HepG2 (cell line): ENCODE measurements around the gene PREX1. TPM values are rescaled to one million over a fixed set of nuclear protein-coding genes. Genes with fewer than 3 reads are reported as not detected.

Experiments used
- ATAC-seq: fragments of 200-7000 bp; cut with Tn5 transposase; 3 replicates; pipeline ENCODE4 v1.9.1; 2020; ENCODE audit warnings: mild to moderate bottlenecking, moderate library complexity
- BruUV-seq: library from RNA; stranded (reverse); fragments of 400-500 nt; replicated peaks from 2 replicates; lab custom pipeline; 2021; lab: Mats Ljungman, UMichigan
- CTCF ChIA-PET: fragments of 300-600 bp; formaldehyde crosslinking; extraction: SDS; loops from one replicate; lab custom pipeline; 2021; ENCODE audit warnings: low total read pairs, inconsistent platforms, low intra/inter-chr PET ratio; lab: Yijun Ruan, JAX
- POLR2A ChIA-PET: fragments of 350-600 bp; sonication (Branson Sonifier 250); formaldehyde crosslinking; loops from one replicate; lab custom pipeline; 2020; ENCODE audit warnings: antibody characterized with exemption, inconsistent platforms; lab: Yijun Ruan, JAX
- DNase-seq: peaks from one replicate; pipeline ENCODE4 v3.0.0-alpha.2; 2015; ENCODE audit warnings: low spot score
- FAIRE-seq: peaks from 3 replicates; lab custom pipeline; 2011; peaks lifted over from hg19 to GRCh38; lab: Jason Lieb, UNC
- H2AFZ ChIP-seq: one replicate; pipeline ENCODE4 v1.6.1; 2011; ENCODE audit warnings: low read length, inconsistent platforms
- H3K27ac ChIP-seq: fragments of 300-600 bp; 3 replicates; pipeline ENCODE4 v1.8.0; 2011; ENCODE audit warnings: mixed run types, mild to moderate bottlenecking, mixed read lengths, low read length, inconsistent platforms; ENCODE audit not compliant: insufficient read depth; ENCODE audit errors: extremely low read length
- H3K27me3 ChIP-seq, 2 experiments: fragments of 200-600 bp in 1 of 2; 2 replicates in 1 of 2; 3 replicates in 1 of 2; pipeline versions ENCODE4 v1.6.0 to v1.8.0; 2011; ENCODE audit warnings: low read length in 2 of 2, mild to moderate bottlenecking in 2 of 2, moderate library complexity in 2 of 2, inconsistent platforms in 1 of 2; ENCODE audit not compliant: insufficient read depth in 2 of 2, control insufficient read depth in 1 of 2
- H3K36me3 ChIP-seq, 2 experiments: fragments of 200-600 bp in 1 of 2; replicated peaks in 1 of 2; 2 replicates in 1 of 2; 3 replicates in 1 of 2; pipeline versions ENCODE4 v1.5.1 to v1.8.0; 2011; ENCODE audit warnings: low read length in 2 of 2, inconsistent platforms in 1 of 2; ENCODE audit not compliant: insufficient read depth in 2 of 2, control insufficient read depth in 1 of 2
- H3K4me1 ChIP-seq: 2 replicates; pipeline ENCODE4 v1.5.1; 2012; ENCODE audit warnings: low read length, inconsistent platforms; ENCODE audit not compliant: insufficient read depth
- H3K4me2 ChIP-seq: 2 replicates; pipeline ENCODE4 v1.6.0; 2011; ENCODE audit warnings: low read depth, low read length, inconsistent platforms
- H3K4me3 ChIP-seq, 3 experiments: fragments of 200-600 bp in 1 of 3; sonication (generic), shearing (Covaris generic) in 1 of 3; replicated peaks in 1 of 3; 2 replicates each; pipeline ENCODE4 v1.5.1; 2011 to 2016; ENCODE audit warnings: low read length in 3 of 3, inconsistent platforms in 2 of 3, low read depth in 2 of 3, mild to moderate bottlenecking in 2 of 3, control low read depth in 1 of 3, mixed read lengths in 1 of 3; ENCODE audit not compliant: insufficient read depth in 1 of 3
- H3K79me2 ChIP-seq: one replicate; pipeline ENCODE4 v1.6.1; 2011; ENCODE audit warnings: low read length, inconsistent platforms; ENCODE audit not compliant: insufficient read depth
- H3K9ac ChIP-seq: 2 replicates; pipeline ENCODE4 v1.6.0; 2011; ENCODE audit warnings: mild to moderate bottlenecking, low read depth, low read length, inconsistent platforms; ENCODE audit not compliant: insufficient read depth
- H3K9me3 ChIP-seq: 2 replicates; pipeline ENCODE4 v1.5.1; 2012; ENCODE audit warnings: mild to moderate bottlenecking, low read length
- H4K20me1 ChIP-seq: 2 replicates; pipeline ENCODE4 v1.6.0; 2011; ENCODE audit warnings: inconsistent platforms, mild to moderate bottlenecking, low read length, moderate library complexity; ENCODE audit not compliant: insufficient read depth
- HHEX ChIP-seq: IDR thresholded peaks from 2 replicates; pipeline ENCODE4 v1.6.1; 2016; ENCODE audit warnings: control low read depth
- HMG20B ChIP-seq: conservative IDR thresholded peaks from 2 replicates; pipeline ENCODE4 v1.6.1; 2016; ENCODE audit warnings: missing genetic modification reagents, missing compliant biosample characterization
- IKZF4 ChIP-seq: sonication (generic); formaldehyde crosslinking; IDR thresholded peaks from 2 replicates; pipeline ENCODE4 v1.5.1; 2020; ENCODE audit warnings: borderline replicate concordance, mild to moderate bottlenecking, low read depth, missing genetic modification reagents; ENCODE audit errors: not compliant biosample characterization
- KLF9 ChIP-seq: IDR thresholded peaks from 2 replicates; pipeline ENCODE4 v1.6.1; 2016; ENCODE audit warnings: low read depth
- NRL ChIP-seq: sonication (generic); formaldehyde crosslinking; IDR thresholded peaks from 2 replicates; pipeline ENCODE4 v1.5.0; 2020; ENCODE audit warnings: missing genetic modification reagents, mild to moderate bottlenecking, moderate library complexity, borderline replicate concordance
- ZFP36L1 ChIP-seq: sonication (generic); formaldehyde crosslinking; IDR thresholded peaks from 2 replicates; pipeline ENCODE4 v1.8.0; 2022; ENCODE audit warnings: mild to moderate bottlenecking, missing genetic modification reagents, moderate library complexity
- WGBS: methylation state at CpG from one replicate; pipeline ENCODE4 v1.1.6; 2017; ENCODE audit warnings: low lambda C conversion rate; 5-methylcytosine and 5-hydroxymethylcytosine counted together
- in situ Hi-C: cut with HindIII; loops from 2 replicates; pipeline ENCODE4 v1.10.0; 2017; ENCODE audit warnings: low pct_unique_long_range_greater_than_20kb; ENCODE audit not compliant: extremely low pct_ligation_motif_present
- intact Hi-C: fragments of 100-400 bp; cut with micrococcal nuclease; formaldehyde crosslinking; loops from one replicate; pipeline ENCODE4 v1.10.0; 2022; ENCODE audit not compliant: unreplicated experiment
- polyA plus RNA-seq, 8 experiments: library from polyadenylated mRNA; depleted of rRNA in 3 of 8; stranded (reverse) in 7 of 8; unstranded in 1 of 8; fragments of >200 nt; fragmentation: Illumina TruSeq in 4 of 8; extraction: Trizol in 4 of 8; gene quantifications; 2 replicates each; pipeline versions ENCODE4 v1.2.1 to v1.2.3, GENCODE V29; 2011 to 2016; ENCODE audit warnings: low read depth in 4 of 8, missing spikeins in 1 of 8, mixed read lengths in 1 of 8; ENCODE audit not compliant: insufficient read depth in 1 of 8
- total RNA-seq, 5 experiments: library from RNA; depleted of rRNA; stranded (reverse); fragments of >200 nt; fragmentation: Illumina TruSeq; extraction: Trizol; gene quantifications; 2 replicates each; pipeline ENCODE4 v1.2.3, GENCODE V29; 2016; ENCODE audit warnings: low read depth in 1 of 5
- TF ChIP-seq, protein P1 (sequence below): sonication (generic); formaldehyde crosslinking; IDR thresholded peaks from 2 replicates; pipeline ENCODE4 v1.4.0; 2020; ENCODE audit warnings: missing genetic modification reagents, borderline replicate concordance

The PREX1 gene
- total and polyA plus RNA-seq, 2 of the 13 experiments (the other 11 are each of a cell fraction or from before 2014, with no cell fraction given) = 0.02 to 0.04 TPM

DNA sequence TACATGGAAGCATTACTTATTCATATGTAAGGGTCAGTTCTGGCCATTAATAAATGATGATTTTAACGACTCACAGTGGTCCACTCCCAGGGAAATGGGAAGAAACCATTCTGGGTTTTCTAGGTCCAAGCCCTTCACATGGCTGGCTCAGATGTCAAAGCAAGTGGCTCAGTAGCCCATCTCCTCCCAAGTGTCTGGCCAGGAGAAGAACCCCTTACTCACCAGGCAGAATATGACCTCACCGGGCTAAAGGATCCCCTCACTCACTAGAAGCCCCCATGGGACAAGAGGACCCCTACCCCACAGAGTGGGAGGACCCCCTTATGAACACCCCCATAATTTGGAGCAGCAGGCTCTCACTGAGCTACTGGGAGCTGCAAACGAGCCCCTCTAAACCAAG, 34.0 kb downstream of the PREX1 start:
- CTCF ChIA-PET = no interaction called here
- 6% methylated on average over 3 of the region's 3 CpGs for WGBS
- intact Hi-C loops = no loop called here

DNA sequence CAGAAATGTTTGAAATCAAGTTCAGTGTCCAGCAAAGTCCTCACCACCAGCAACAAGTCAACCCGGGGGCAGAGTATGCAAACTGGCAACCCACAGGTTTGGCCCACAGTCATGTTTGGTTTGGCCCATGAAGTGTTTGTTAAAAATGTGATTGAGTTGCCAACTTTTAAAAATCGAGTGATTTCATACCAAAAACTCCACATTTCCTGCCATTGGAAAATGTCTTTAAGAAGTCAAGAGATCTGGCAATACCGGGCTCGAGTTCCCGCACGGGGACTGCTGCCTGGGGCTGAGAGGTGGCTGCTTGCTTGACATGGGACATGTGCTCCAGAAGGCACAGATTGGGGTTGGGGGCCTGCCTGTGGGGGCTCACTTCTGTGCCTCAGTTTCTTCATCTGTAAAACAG, 36.1 kb downstream of the PREX1 start:
- no peaks in the 10 kb centered on the region for H3K79me2 ChIP-seq
- WGBS = 33% methylated on average over 6 of the region's 6 CpGs
- no peak overlapping the region for H2AFZ ChIP-seq
- TF ChIP-seq, protein P1, sequence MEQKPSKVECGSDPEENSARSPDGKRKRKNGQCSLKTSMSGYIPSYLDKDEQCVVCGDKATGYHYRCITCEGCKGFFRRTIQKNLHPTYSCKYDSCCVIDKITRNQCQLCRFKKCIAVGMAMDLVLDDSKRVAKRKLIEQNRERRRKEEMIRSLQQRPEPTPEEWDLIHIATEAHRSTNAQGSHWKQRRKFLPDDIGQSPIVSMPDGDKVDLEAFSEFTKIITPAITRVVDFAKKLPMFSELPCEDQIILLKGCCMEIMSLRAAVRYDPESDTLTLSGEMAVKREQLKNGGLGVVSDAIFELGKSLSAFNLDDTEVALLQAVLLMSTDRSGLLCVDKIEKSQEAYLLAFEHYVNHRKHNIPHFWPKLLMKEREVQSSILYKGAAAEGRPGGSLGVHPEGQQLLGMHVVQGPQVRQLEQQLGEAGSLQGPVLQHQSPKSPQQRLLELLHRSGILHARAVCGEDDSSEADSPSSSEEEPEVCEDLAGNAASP (CRISPR knock-in tag) = no peak
- no peak for TF ChIP-seq NRL
- no peak for TF ChIP-seq ZFP36L1 (CRISPR knock-in tag)
- no peak for TF ChIP-seq HMG20B (CRISPR knock-in tag)
- no peak for TF ChIP-seq HHEX (CRISPR knock-in tag)
- TF ChIP-seq IKZF4 (CRISPR knock-in tag) = no peak
- ATAC-seq = no peak
- no peaks in the 10 kb centered on the region for H3K36me3 ChIP-seq
- DNase-seq = no peak
- H3K27me3 ChIP-seq = peaks cover 4 to 41% of the 10 kb centered on the region in 2 experiments
- H3K27ac ChIP-seq = no peak overlapping the region
- no peak overlapping the region for H3K4me2 ChIP-seq
- H3K9me3 ChIP-seq = no peaks in the 10 kb centered on the region
- ChIA-PET POLR2A (no interaction called here), CTCF (no interaction called here)
- H3K4me3 ChIP-seq = no peak overlapping the region
- FAIRE-seq = no peak
- no peak overlapping the region for H3K9ac ChIP-seq
- no TSS peak for BruUV-seq
- in situ Hi-C loops = no loop called here
- intact Hi-C loops = no loop called here
- no peaks in the 10 kb centered on the region for H4K20me1 ChIP-seq
- no peaks in the 10 kb centered on the region for H3K4me1 ChIP-seq

More for the DNA sequence above, 34.0 kb downstream of the PREX1 start:
- Histone ChIP-seq H3K4me2 (no peak overlapping the region), H3K9me3 (no peaks in the 10 kb centered on the region), H3K4me3 (no peak overlapping the region), H3K36me3 (no peaks in the 10 kb centered on the region), H2AFZ (no peak overlapping the region), H3K9ac (no peak overlapping the region), H3K27ac (no peak overlapping the region), H4K20me1 (no peaks in the 10 kb centered on the region), H3K4me1 (no peaks in the 10 kb centered on the region), H3K79me2 (no peaks in the 10 kb centered on the region), H3K27me3 (peaks cover 4 to 39% of the 10 kb centered on the region in 2 experiments; a peak in 4 of 5 replicates)
- no TSS peak for BruUV-seq
- in situ Hi-C loops = no loop called here
- no peak for ATAC-seq
- POLR2A ChIA-PET = no interaction called here
- no peak for FAIRE-seq
- TF ChIP-seq KLF9 (CRISPR knock-in tag) = no peak
- no peak for DNase-seq
